Measurements from ENCODE around the gene PISD.

DNA sequence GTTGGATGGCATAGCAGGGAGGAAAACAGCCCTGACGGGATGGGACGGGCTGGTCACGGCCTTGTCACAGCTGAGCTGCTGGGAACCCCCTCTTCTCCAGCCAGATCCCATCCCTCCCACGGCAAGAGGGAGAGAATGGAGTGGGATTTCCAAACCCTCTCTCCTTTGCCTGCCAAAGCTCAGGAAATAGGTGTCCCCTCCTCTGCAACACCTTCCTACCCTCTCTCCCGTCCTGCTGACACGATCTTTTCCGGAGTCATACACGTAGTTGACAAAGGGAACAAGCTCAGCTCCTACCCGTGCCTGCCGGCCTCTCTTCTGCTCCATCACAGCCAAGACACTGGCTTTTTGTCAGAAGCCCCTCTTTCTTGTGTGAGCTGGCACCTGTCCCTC lies 48.1 kb downstream of the PISD start:
- no peak for TF ChIP-seq REST (IDR thresholded peaks at IDR 0.05; ENCODE audit: insufficient replicate concordance, low read depth)
- TF ChIP-seq, protein P1, sequence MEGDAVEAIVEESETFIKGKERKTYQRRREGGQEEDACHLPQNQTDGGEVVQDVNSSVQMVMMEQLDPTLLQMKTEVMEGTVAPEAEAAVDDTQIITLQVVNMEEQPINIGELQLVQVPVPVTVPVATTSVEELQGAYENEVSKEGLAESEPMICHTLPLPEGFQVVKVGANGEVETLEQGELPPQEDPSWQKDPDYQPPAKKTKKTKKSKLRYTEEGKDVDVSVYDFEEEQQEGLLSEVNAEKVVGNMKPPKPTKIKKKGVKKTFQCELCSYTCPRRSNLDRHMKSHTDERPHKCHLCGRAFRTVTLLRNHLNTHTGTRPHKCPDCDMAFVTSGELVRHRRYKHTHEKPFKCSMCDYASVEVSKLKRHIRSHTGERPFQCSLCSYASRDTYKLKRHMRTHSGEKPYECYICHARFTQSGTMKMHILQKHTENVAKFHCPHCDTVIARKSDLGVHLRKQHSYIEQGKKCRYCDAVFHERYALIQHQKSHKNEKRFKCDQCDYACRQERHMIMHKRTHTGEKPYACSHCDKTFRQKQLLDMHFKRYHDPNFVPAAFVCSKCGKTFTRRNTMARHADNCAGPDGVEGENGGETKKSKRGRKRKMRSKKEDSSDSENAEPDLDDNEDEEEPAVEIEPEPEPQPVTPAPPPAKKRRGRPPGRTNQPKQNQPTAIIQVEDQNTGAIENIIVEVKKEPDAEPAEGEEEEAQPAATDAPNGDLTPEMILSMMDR (IDR thresholded peaks at IDR 0.05; ENCODE audit: insufficient read depth, low read length), result no peak

Measured in HL-60 (cell line).